GM23338 (cell line): ENCODE measurements around the gene AMIGO1. TPM values are rescaled to one million over a fixed set of nuclear protein-coding genes. Genes with fewer than 3 reads are reported as not detected.

Experiments used
- CREB1 ChIP-seq: fragments of 250-450 bp; sonication (Bioruptor Pico); IDR thresholded peaks from 2 replicates; pipeline ENCODE4 v1.5.0; 2020; ENCODE audit warnings: low read depth, mild to moderate bottlenecking, moderate library complexity
- EZH2 ChIP-seq: fragments of 200-600 bp; sonication (generic); IDR thresholded peaks from one replicate; pipeline ENCODE4 v1.8.0; 2017; ENCODE audit warnings: antibody characterized with exemption, mild to moderate bottlenecking, low read depth; ENCODE audit not compliant: unreplicated experiment
- EZH2phosphoT487 ChIP-seq: fragments of 200-600 bp; sonication (generic); IDR thresholded peaks from one replicate; pipeline ENCODE4 v1.8.1; 2018; ENCODE audit warnings: antibody characterized with exemption; ENCODE audit not compliant: unreplicated experiment
- POLR2AphosphoS5 ChIP-seq: IDR thresholded peaks from 2 replicates; pipeline ENCODE4 v1.6.1; 2016; ENCODE audit warnings: antibody characterized with exemption, low read depth
- ZNF114 ChIP-seq: fragments of 250-450 bp; sonication (Bioruptor Pico); IDR thresholded peaks from 2 replicates; pipeline ENCODE4 v1.5.0; 2020; ENCODE audit warnings: mild to moderate bottlenecking, moderate library complexity
- ZNF331 ChIP-seq: fragments of 250-450 bp; sonication (Bioruptor Pico); IDR thresholded peaks from 2 replicates; pipeline ENCODE4 v1.5.0; 2020; ENCODE audit warnings: low read depth, mild to moderate bottlenecking, moderate library complexity
- polyA plus RNA-seq: library from polyadenylated mRNA; unstranded; fragments of >200 nt; fragmentation: Nextera tagmentation; extraction: Ambion mirVana; gene quantifications from 2 replicates; pipeline ENCODE4 v1.2.1, GENCODE V29; 2016
- total RNA-seq: library from RNA; depleted of rRNA; stranded (reverse); fragments of >200 nt; shearing (Covaris generic); gene quantifications from 2 replicates; pipeline ENCODE4 v1.2.3, GENCODE V29; 2014
- TF ChIP-seq, protein P1 (sequence below): fragments of 250-450 bp; sonication (Bioruptor Pico); IDR thresholded peaks from 2 replicates; pipeline ENCODE4 v1.5.0; 2020; ENCODE audit warnings: mild to moderate bottlenecking, moderate library complexity
- TF ChIP-seq, protein P2 (sequence below): IDR thresholded peaks from 2 replicates; pipeline ENCODE4 v1.6.1; 2016; ENCODE audit warnings: antibody characterized with exemption

AMIGO1 gene
- total and polyA plus RNA-seq, 2 experiments from 2014 or later = 0.53 to 3.8 TPM

DNA sequence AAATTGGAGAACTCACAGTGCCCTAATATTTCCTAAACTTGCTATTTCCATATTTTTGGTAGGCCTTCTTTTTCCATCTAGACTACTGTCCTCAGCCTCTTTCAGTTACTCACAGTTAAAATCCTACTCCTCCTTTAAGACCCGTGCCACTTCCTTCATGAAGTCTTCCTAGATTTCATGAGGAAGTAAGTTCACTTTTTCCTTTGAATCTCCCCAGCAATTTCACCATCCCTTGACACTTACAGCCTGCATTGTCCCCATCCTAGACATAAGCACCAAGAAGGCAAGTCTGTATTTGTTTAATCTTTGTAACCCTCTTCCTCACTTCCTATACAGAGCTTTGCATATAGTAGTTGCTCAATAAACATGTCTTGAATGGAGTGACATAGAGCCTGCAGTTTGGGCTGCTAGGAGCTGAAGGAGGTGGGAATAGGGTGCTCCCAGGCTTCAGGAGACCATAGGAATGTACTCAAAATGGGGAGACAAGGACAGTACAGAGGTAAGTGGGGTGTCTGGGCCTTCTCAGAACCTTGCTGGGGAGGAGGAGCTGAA is 24.9 kb upstream of the AMIGO1 start (continued):
- TF ChIP-seq, protein P1, sequence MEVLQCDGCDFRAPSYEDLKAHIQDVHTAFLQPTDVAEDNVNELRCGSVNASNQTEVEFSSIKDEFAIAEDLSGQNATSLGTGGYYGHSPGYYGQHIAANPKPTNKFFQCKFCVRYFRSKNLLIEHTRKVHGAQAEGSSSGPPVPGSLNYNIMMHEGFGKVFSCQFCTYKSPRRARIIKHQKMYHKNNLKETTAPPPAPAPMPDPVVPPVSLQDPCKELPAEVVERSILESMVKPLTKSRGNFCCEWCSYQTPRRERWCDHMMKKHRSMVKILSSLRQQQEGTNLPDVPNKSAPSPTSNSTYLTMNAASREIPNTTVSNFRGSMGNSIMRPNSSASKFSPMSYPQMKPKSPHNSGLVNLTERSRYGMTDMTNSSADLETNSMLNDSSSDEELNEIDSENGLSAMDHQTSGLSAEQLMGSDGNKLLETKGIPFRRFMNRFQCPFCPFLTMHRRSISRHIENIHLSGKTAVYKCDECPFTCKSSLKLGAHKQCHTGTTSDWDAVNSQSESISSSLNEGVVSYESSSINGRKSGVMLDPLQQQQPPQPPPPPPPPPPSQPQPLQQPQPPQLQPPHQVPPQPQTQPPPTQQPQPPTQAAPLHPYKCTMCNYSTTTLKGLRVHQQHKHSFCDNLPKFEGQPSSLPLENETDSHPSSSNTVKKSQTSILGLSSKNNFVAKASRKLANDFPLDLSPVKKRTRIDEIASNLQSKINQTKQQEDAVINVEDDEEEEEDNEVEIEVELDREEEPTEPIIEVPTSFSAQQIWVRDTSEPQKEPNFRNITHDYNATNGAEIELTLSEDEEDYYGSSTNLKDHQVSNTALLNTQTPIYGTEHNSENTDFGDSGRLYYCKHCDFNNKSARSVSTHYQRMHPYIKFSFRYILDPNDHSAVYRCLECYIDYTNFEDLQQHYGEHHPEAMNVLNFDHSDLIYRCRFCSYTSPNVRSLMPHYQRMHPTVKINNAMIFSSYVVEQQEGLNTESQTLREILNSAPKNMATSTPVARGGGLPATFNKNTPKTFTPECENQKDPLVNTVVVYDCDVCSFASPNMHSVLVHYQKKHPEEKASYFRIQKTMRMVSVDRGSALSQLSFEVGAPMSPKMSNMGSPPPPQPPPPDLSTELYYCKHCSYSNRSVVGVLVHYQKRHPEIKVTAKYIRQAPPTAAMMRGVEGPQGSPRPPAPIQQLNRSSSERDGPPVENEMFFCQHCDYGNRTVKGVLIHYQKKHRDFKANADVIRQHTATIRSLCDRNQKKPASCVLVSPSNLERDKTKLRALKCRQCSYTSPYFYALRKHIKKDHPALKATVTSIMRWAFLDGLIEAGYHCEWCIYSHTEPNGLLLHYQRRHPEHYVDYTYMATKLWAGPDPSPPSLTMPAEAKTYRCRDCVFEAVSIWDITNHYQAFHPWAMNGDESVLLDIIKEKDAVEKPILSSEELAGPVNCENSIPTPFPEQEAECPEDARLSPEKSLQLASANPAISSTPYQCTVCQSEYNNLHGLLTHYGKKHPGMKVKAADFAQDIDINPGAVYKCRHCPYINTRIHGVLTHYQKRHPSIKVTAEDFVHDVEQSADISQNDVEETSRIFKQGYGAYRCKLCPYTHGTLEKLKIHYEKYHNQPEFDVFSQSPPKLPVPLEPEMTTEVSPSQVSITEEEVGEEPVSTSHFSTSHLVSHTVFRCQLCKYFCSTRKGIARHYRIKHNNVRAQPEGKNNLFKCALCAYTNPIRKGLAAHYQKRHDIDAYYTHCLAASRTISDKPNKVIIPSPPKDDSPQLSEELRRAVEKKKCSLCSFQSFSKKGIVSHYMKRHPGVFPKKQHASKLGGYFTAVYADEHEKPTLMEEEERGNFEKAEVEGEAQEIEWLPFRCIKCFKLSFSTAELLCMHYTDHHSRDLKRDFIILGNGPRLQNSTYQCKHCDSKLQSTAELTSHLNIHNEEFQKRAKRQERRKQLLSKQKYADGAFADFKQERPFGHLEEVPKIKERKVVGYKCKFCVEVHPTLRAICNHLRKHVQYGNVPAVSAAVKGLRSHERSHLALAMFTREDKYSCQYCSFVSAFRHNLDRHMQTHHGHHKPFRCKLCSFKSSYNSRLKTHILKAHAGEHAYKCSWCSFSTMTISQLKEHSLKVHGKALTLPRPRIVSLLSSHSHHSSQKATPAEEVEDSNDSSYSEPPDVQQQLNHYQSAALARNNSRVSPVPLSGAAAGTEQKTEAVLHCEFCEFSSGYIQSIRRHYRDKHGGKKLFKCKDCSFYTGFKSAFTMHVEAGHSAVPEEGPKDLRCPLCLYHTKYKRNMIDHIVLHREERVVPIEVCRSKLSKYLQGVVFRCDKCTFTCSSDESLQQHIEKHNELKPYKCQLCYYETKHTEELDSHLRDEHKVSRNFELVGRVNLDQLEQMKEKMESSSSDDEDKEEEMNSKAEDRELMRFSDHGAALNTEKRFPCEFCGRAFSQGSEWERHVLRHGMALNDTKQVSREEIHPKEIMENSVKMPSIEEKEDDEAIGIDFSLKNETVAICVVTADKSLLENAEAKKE = no peak
- TF ChIP-seq POLR2AphosphoS5 = no peak
- TF ChIP-seq EZH2 = no peak
- TF ChIP-seq, protein P2, sequence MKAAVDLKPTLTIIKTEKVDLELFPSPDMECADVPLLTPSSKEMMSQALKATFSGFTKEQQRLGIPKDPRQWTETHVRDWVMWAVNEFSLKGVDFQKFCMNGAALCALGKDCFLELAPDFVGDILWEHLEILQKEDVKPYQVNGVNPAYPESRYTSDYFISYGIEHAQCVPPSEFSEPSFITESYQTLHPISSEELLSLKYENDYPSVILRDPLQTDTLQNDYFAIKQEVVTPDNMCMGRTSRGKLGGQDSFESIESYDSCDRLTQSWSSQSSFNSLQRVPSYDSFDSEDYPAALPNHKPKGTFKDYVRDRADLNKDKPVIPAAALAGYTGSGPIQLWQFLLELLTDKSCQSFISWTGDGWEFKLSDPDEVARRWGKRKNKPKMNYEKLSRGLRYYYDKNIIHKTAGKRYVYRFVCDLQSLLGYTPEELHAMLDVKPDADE = no peak
- TF ChIP-seq EZH2phosphoT487 = no peak
- TF ChIP-seq ZNF331 (CRISPR knock-in tag) = no peak
- TF ChIP-seq CREB1 (CRISPR knock-in tag) = no peak
- TF ChIP-seq ZNF114 (CRISPR knock-in tag) = no peak
